ENCODE data around the gene PRTN3. TPM values are rescaled to one million over a fixed set of nuclear protein-coding genes. Genes with fewer than 3 reads are reported as not detected.

The PRTN3 gene
- total RNA-seq, 1 donor from 2014 or later, result not detected

Small RNA genes lying within 50 kb of the gene (microRNA-seq; reads per million reads assigned to microRNA genes)
- gene MIR3187 (1.1 reads per million), gene MIR4745 (1.1 reads per million)

Other genes with a start within 250 kb of the PRTN3 start
- gene POLRMT, start 207.5 kb upstream of the PRTN3 start, total RNA-seq, result 51.2 TPM
- not detected for gene FGF22, start 201.1 kb upstream of the PRTN3 start, total RNA-seq
- gene RNF126, start 177.8 kb upstream of the PRTN3 start, total RNA-seq, result 19.7 TPM
- gene FSTL3, start 164.6 kb upstream of the PRTN3 start, total RNA-seq, result 37.1 TPM
- gene PRSS57, start 145.5 kb upstream of the PRTN3 start, total RNA-seq, result not detected
- 34.0 TPM for gene PALM, start 132.1 kb upstream of the PRTN3 start, total RNA-seq
- not detected for gene MISP, start 89.9 kb upstream of the PRTN3 start, total RNA-seq
- 67.6 TPM for gene PTBP1, start 43.5 kb upstream of the PRTN3 start, total RNA-seq
- gene PLPPR3, start 19.0 kb upstream of the PRTN3 start, total RNA-seq, result not detected
- not detected for gene AZU1, start 13.2 kb upstream of the PRTN3 start, total RNA-seq
- gene ELANE, start 11.3 kb downstream of the PRTN3 start, total RNA-seq, result 1.6 TPM
- gene CFD, start 18.7 kb downstream of the PRTN3 start, total RNA-seq, result 655 TPM
- gene MED16, start 52.2 kb downstream of the PRTN3 start, total RNA-seq, result 23.5 TPM
- gene RNU6-9, start 52.5 kb downstream of the PRTN3 start, total RNA-seq, result not detected
- 21.9 TPM for gene R3HDM4, start 72.2 kb downstream of the PRTN3 start, total RNA-seq
- not detected for gene KISS1R, start 76.3 kb downstream of the PRTN3 start, total RNA-seq
- 6.7 TPM for gene ARID3A, start 85.0 kb downstream of the PRTN3 start, total RNA-seq
- gene WDR18, start 143.3 kb downstream of the PRTN3 start, total RNA-seq, result 20.7 TPM
- gene GRIN3B, start 159.4 kb downstream of the PRTN3 start, total RNA-seq, result 0.35 TPM
- gene TMEM259, start 180.1 kb downstream of the PRTN3 start, total RNA-seq, result 106 TPM
- gene RNU6-2, start 180.5 kb downstream of the PRTN3 start, total RNA-seq, result not detected
- 69.3 TPM for gene CNN2, start 185.6 kb downstream of the PRTN3 start, total RNA-seq
- gene ABCA7, start 199.1 kb downstream of the PRTN3 start, total RNA-seq, result 7.7 TPM
- 6.6 TPM for gene ARHGAP45, start 226.2 kb downstream of the PRTN3 start, total RNA-seq

Data from Right ventricle myocardium inferior (tissue), 1 donor.